Stimulated activated naive CD8-positive, alpha-beta T cell treated with anti-CD3 and anti-CD28 coated beads, Interleukin-15, amount 100 ng/mL, for 72 hours (primary cell): ENCODE data around the gene TMOD1.
"Not testable (repeated sequence)": the region's sequence is repeated elsewhere in the genome, so short reads cannot be mapped to it uniquely, and the experiment has no call there.

Experiments used
- ATAC-seq: fragments of 150-1000 bp; cut with Tn5 transposase; 2 replicates; pipeline ENCODE4 v1.10.0; 2021; ENCODE audit warnings: mild to moderate bottlenecking, moderate library complexity
- DNase-seq, 2 donors: peaks; one replicate each; pipeline ENCODE4 v3.0.0; 2021 to 2022
- H3K27ac Mint-ChIP-seq, 2 donors: one replicate each; pipeline ENCODE4 v1.8.0; 2022; ENCODE audit warnings: mild to moderate bottlenecking in 2 of 2, mixed read lengths in 2 of 2, moderate library complexity in 2 of 2
- H3K27me3 Mint-ChIP-seq: one replicate; pipeline ENCODE4 v1.8.0; 2022; ENCODE audit warnings: mixed read lengths
- H3K4me1 Mint-ChIP-seq: one replicate; pipeline ENCODE4 v1.8.0; 2022; ENCODE audit warnings: mild to moderate bottlenecking, mixed read lengths
- H3K4me3 Mint-ChIP-seq, 2 donors: one replicate each; pipeline ENCODE4 v1.8.0; 2022; ENCODE audit warnings: mild to moderate bottlenecking in 2 of 2, mixed read lengths in 2 of 2, moderate library complexity in 1 of 2
- H3K9me3 Mint-ChIP-seq, 2 donors: one replicate each; pipeline ENCODE4 v1.8.0; 2022; ENCODE audit warnings: mixed read lengths in 2 of 2

TMOD1 gene

DNA sequence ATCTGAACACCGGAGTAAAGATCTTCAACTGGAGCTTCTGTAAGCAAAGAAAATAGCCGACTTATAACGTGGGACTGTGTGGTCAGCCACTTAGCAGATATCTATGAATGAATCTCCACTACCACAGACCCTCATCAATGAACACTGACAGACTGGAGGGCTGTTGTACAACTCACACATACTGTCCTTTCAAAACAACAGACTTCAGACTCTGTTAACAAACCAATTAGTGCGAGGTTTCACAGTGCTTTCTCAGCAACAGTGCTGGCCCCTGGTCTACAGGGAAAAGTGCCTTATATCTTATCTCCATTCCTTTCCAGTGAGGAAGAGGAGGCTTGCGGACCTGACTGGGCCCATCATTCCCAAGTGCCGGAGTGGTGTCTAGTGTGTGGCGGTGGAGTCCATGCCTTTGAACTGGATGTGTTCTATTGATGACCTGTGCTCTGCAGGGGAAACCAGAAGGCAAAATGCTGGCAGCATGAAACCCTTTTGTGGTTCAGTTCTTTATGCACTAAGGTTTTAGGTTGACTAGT is 97.9 kb downstream of the TMOD1 start:
- H3K4me1 Mint-ChIP-seq: peaks cover 7% of the 10 kb centered on the region
- no peaks in the 10 kb centered on the region for H3K9me3 Mint-ChIP-seq
- H3K4me3 Mint-ChIP-seq: no peak overlapping the region
- H3K27ac Mint-ChIP-seq: no peak overlapping the region
- no peak for DNase-seq
- no peak for ATAC-seq
- no peaks in the 10 kb centered on the region for H3K27me3 Mint-ChIP-seq

- DNase-seq (no peak), ATAC-seq (no peak)
- Mint-ChIP-seq H3K27ac (no peak overlapping the region), H3K4me1 (peaks cover 7% of the 10 kb centered on the region), H3K9me3 (no peaks in the 10 kb centered on the region), H3K27me3 (no peaks in the 10 kb centered on the region), H3K4me3 (no peak overlapping the region)
Measured at GRCh38 chr9:97600531-97601227, 99.2 kb downstream of the TMOD1 start.

DNA sequence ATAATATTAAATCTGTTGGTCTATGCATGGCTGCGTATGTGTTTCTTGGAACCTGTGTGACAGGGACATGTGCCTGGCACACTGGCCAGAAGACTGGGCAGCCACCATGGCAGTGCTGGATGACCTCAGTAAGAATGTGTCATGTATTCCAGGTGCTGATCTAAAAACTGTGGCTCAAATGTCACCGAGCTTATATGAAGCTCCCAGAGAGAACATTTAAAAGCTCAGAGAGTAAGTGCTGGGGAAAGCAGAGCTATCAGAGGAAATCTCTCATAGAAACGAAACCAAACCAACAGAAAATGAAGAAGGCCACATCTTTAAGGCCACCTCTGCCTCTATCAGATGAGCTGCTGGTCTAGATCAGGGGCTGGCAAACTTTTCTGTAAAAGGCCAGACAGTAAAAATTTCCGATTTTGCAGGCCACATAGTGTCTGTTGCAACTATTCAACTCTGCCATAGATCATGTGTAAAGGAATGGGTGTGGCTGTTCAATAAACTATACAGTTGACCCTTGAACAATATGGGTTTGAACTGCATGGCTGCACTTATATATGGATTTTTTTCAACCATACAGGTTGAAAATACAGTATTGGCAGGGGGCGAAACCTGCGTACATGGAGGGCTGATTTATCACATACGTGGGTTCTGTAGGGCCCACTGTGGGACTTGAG is 99.9 kb downstream of the TMOD1 start:
- H3K9me3 Mint-ChIP-seq: no peaks in the 10 kb centered on the region
- no peaks in the 10 kb centered on the region for H3K27me3 Mint-ChIP-seq
- ATAC-seq: no peak
- no peak overlapping the region for H3K27ac Mint-ChIP-seq
- peaks cover 7% of the 10 kb centered on the region for H3K4me1 Mint-ChIP-seq
- no peak for DNase-seq
- no peak overlapping the region for H3K4me3 Mint-ChIP-seq

DNA sequence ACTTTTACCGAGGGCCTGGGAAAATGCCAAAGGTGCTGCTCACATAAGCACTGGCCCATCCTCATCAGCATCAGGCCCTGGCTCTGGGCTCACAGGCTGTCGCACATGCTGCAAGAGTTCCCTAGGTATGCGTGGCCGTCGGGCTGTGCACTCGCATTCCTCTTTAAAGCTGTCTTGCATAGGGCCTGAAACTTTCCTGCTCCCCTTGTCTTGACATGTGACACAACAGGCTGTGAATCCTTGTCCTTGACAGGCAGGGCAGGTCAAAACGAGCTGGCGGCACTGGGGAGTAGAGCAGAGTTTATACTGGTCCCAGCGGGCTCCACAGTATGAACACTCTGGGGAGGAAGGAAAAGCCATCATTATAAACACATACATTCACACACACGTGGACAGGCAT is 101.0 kb downstream of the TMOD1 start:
- DNase-seq (no peak), ATAC-seq (no peak)
- Mint-ChIP-seq H3K27ac (no peak overlapping the region), H3K4me1 (peaks cover 7% of the 10 kb centered on the region), H3K4me3 (no peak overlapping the region), H3K27me3 (no peaks in the 10 kb centered on the region), H3K9me3 (no peaks in the 10 kb centered on the region)

DNA sequence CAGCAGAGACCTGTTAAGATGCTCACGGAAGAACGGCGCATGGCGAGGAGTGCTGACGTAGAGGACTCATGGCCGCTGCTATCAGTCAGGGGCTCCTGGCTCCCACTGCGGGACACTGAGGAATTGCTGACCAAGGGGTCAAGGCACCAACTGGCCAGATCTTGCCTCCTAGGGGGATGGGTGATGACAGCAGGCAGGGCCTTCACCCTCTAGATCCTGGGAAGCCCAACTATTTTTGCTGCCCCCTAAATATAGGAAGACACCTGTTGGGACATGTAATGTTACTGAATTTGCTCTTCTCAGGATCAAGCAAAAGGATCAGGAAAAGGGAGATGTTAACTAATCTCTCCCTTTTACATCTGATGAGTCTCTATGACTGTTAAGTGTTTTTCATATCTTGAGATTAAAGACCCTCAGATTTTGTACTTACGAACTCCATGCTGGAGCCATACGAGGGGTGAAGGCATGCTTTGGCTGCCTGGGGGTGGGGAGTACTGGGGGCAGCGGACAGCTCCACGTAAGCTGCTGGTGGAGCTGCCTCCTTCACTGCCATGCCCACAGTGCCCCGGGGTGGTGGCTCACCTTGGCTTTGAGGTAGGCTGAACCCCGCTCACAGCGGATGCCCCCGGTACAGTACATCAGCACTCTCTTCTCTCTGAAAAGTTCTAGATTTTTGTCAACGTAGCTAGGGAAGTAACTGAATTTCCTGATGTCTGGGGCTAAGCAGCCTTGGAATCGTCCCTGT is 103.6 kb downstream of the TMOD1 start:
- no peaks in the 10 kb centered on the region for H3K9me3 Mint-ChIP-seq
- H3K27ac Mint-ChIP-seq: no peak overlapping the region
- no peak overlapping the region for H3K4me3 Mint-ChIP-seq
- H3K4me1 Mint-ChIP-seq: no peaks in the 10 kb centered on the region
- DNase-seq (no peak), ATAC-seq (no peak)
- no peaks in the 10 kb centered on the region for H3K27me3 Mint-ChIP-seq

DNA sequence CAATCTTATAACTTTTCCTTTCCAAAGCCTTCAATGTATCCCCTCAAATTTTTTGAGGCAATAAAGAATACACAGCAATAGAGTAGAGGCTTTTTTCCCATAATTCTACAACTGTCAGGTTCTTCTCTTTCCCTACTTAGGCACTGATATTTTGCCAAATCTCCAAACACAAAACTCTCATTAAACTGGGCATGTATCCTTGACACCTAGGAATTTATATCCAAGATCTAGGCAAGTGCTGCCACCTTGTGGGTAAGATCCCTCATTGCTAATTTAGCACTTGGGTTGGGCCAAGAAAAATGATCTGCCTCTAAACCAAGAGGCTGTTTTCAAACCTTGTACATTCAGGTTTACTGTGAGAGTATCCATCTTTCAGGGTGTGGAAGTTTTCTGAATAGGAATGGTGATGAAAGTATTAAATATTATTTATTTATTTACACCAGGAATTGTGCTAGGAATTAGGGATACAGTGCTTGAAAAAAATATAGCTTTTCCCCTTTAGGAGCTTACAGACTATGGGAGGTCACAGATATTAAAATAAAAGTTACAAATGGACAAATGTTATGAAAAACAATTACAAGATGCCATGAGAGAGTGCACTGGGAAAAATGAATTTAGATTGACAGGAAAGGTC is 114.1 kb downstream of the TMOD1 start:
- Mint-ChIP-seq H3K4me3 (no peak overlapping the region), H3K9me3 (no peaks in the 10 kb centered on the region), H3K27ac (no peak overlapping the region), H3K27me3 (no peaks in the 10 kb centered on the region), H3K4me1 (peaks cover 17% of the 10 kb centered on the region)
- ATAC-seq: no peak
- DNase-seq: peak; percentile 35 to 41

GRCh38 chr9:97617939-97618416 is 116.5 kb downstream of the TMOD1 start:
- H3K4me3 Mint-ChIP-seq: no peak overlapping the region
- ATAC-seq (peak; percentile 93), DNase-seq (no peak)
- H3K27ac Mint-ChIP-seq: peak overlapping the region in 1 of 2 donors; percentile 68
- no peaks in the 10 kb centered on the region for H3K9me3 Mint-ChIP-seq
- peaks cover 17% of the 10 kb centered on the region for H3K4me1 Mint-ChIP-seq
- no peaks in the 10 kb centered on the region for H3K27me3 Mint-ChIP-seq

DNA sequence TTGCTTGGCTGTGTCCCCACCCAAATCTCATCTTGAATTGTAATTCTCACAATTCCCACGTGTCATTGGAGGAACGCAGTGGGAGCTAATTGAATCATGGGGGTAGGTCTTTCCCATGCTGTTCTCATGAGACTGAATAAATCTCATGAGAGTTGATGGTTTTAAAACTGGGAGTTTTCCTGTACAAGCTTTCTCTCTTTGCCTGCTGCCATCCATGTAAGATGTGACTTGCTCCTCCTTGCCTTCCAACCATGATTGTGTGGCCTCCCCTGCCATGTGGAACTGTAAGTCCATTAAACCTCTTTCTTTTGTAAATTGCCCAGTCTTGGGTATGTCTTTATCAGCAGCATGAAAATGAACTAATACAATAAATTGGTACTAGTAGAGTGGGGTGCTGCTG is 118.6 kb downstream of the TMOD1 start:
- not testable (repeated sequence) for H3K27me3 Mint-ChIP-seq, H3K4me3 Mint-ChIP-seq, H3K27ac Mint-ChIP-seq, ATAC-seq, DNase-seq, H3K9me3 Mint-ChIP-seq
- H3K4me1 Mint-ChIP-seq: peaks cover 17% of the 10 kb centered on the region

GRCh38 chr9:97622483-97622882 is 121.0 kb downstream of the TMOD1 start:
- not testable (repeated sequence) for H3K27ac Mint-ChIP-seq, ATAC-seq, H3K27me3 Mint-ChIP-seq, H3K4me3 Mint-ChIP-seq, DNase-seq, H3K9me3 Mint-ChIP-seq
- H3K4me1 Mint-ChIP-seq: peaks cover 22% of the 10 kb centered on the region

DNA sequence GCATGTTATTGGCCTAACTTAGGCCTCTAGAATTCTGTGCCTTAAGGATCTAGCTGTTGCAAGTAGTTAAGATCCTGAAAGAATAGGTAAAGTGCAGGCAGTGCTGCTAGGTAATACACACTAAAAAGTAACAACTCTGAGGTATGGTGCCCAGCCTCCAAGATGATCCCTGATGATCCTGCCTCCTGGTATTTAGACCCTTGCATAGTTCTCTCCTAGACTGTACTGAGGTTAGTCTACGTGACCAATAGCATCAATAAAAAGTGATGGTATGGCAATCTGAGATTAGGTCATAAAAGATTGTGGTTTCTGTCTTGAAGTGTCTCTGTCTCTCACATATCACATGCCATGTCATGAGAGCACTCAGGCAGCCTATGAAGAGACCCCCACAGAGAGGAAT is 122.5 kb downstream of the TMOD1 start:
- H3K27ac Mint-ChIP-seq: no peak overlapping the region
- no peaks in the 10 kb centered on the region for H3K9me3 Mint-ChIP-seq
- no peak overlapping the region for H3K4me3 Mint-ChIP-seq
- DNase-seq (no peak), ATAC-seq (no peak)
- no peaks in the 10 kb centered on the region for H3K27me3 Mint-ChIP-seq
- peaks cover 14% of the 10 kb centered on the region for H3K4me1 Mint-ChIP-seq

GRCh38 chr9:97625620-97626019 is 124.2 kb downstream of the TMOD1 start:
- peaks cover 27% of the 10 kb centered on the region for H3K4me1 Mint-ChIP-seq
- H3K27me3 Mint-ChIP-seq: no peaks in the 10 kb centered on the region
- no peak for ATAC-seq
- no peak overlapping the region for H3K4me3 Mint-ChIP-seq
- no peak overlapping the region for H3K27ac Mint-ChIP-seq
- DNase-seq: no peak
- H3K9me3 Mint-ChIP-seq: no peaks in the 10 kb centered on the region

GRCh38 chr9:97627624-97628023 is 126.2 kb downstream of the TMOD1 start:
- Mint-ChIP-seq H3K4me3 (no peak overlapping the region), H3K4me1 (peaks cover 38% of the 10 kb centered on the region), H3K9me3 (no peaks in the 10 kb centered on the region), H3K27ac (no peak overlapping the region), H3K27me3 (no peaks in the 10 kb centered on the region)
- DNase-seq (no peak), ATAC-seq (no peak)

GRCh38 chr9:97628668-97629067 is 127.2 kb downstream of the TMOD1 start:
- Mint-ChIP-seq H3K9me3 (no peaks in the 10 kb centered on the region), H3K4me3 (no peak overlapping the region), H3K4me1 (peaks cover 38% of the 10 kb centered on the region), H3K27me3 (no peaks in the 10 kb centered on the region), H3K27ac (no peak overlapping the region)
- no peak for ATAC-seq
- DNase-seq: no peak

DNA sequence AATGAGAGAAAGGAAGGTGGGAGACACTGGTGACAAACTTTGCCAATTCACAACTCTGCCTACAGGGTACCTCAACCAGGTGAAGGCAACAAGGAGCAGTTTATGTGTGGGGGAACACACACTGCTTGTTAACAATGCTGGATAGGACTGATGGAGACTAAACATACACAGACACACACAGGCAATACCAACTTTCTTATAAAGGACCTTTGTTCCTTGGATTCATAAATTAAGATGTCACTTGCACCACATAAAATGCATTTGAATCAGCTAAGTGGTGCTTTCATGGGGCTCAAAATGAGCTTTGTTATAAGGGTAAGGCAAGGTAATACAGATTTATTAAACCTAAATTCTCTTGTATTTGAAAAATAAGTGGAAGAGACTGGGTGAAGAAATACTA is 127.7 kb downstream of the TMOD1 start:
- DNase-seq (no peak), ATAC-seq (no peak)
- no peak overlapping the region for H3K4me3 Mint-ChIP-seq
- peaks cover 39% of the 10 kb centered on the region for H3K4me1 Mint-ChIP-seq
- H3K9me3 Mint-ChIP-seq: no peaks in the 10 kb centered on the region
- no peaks in the 10 kb centered on the region for H3K27me3 Mint-ChIP-seq
- no peak overlapping the region for H3K27ac Mint-ChIP-seq

- Mint-ChIP-seq H3K4me3 (no peak overlapping the region), H3K9me3 (no peaks in the 10 kb centered on the region), H3K4me1 (peaks cover 53% of the 10 kb centered on the region), H3K27me3 (no peaks in the 10 kb centered on the region), H3K27ac (no peak overlapping the region)
- no peak for ATAC-seq
- no peak for DNase-seq
Measured at GRCh38 chr9:97630591-97630990, 129.1 kb downstream of the TMOD1 start.
